Measurements from ENCODE around the gene DACT2. TPM values are rescaled to one million over a fixed set of nuclear protein-coding genes. Genes with fewer than 3 reads are reported as not detected.

The DACT2 gene
- total RNA-seq, 1 donor: not detected

GRCh38 chr6:168336967-168337366 is 17.4 kb upstream of the DACT2 start:
- TF ChIP-seq CTCF (IDR thresholded peaks at IDR 0.05; ENCODE audit: extremely low read depth, low read depth, low read length): no peak
- DNase-seq (ENCODE audit: insufficient read length, low spot score, missing footprints): no peak
- Histone ChIP-seq H3K27me3 (ENCODE audit: insufficient read depth, low read length) (no peaks in the 10 kb centered on the region), H3K9me3 (ENCODE audit: low read depth, low read length) (no peaks in the 10 kb centered on the region), H2AFZ (ENCODE audit: low read length) (no peak overlapping the region), H3K4me1 (ENCODE audit: insufficient read depth, low read length) (no peaks in the 10 kb centered on the region), H3K79me2 (ENCODE audit: insufficient read depth, low read length) (no peaks in the 10 kb centered on the region), H3K27ac (ENCODE audit: low read depth, low read length) (no peak overlapping the region), H3K36me3 (ENCODE audit: insufficient read depth, low read length) (no peaks in the 10 kb centered on the region), H4K20me1 (ENCODE audit: insufficient read depth, low read length) (no peaks in the 10 kb centered on the region), H3K4me3 (ENCODE audit: insufficient read depth, low read length) (no peak overlapping the region), H3K4me2 (ENCODE audit: insufficient read depth, low read length) (no peak overlapping the region)

- Histone ChIP-seq H3K4me1 (ENCODE audit: insufficient read depth, low read length) (no peaks in the 10 kb centered on the region), H4K20me1 (ENCODE audit: insufficient read depth, low read length) (no peaks in the 10 kb centered on the region), H3K27ac (ENCODE audit: low read depth, low read length) (no peak overlapping the region), H3K27me3 (ENCODE audit: insufficient read depth, low read length) (no peaks in the 10 kb centered on the region), H3K4me3 (ENCODE audit: insufficient read depth, low read length) (no peak overlapping the region), H3K79me2 (ENCODE audit: insufficient read depth, low read length) (no peaks in the 10 kb centered on the region), H3K4me2 (ENCODE audit: insufficient read depth, low read length) (no peak overlapping the region), H3K36me3 (ENCODE audit: insufficient read depth, low read length) (no peaks in the 10 kb centered on the region), H2AFZ (ENCODE audit: low read length) (no peak overlapping the region), H3K9me3 (ENCODE audit: low read depth, low read length) (no peaks in the 10 kb centered on the region)
- no peak for DNase-seq (ENCODE audit: insufficient read length, low spot score, missing footprints)
- TF ChIP-seq CTCF (IDR thresholded peaks at IDR 0.05; ENCODE audit: extremely low read depth, low read depth, low read length): no peak
These were observed 14.4 kb upstream of the DACT2 start for GRCh38 chr6:168333989-168334388.

GRCh38 chr6:168333491-168333890 is 13.9 kb upstream of the DACT2 start:
- no peak overlapping the region for H3K27ac ChIP-seq (ENCODE audit: low read depth, low read length)
- no peaks in the 10 kb centered on the region for H3K9me3 ChIP-seq (ENCODE audit: low read depth, low read length)
- DNase-seq (ENCODE audit: insufficient read length, low spot score, missing footprints): no peak
- no peak overlapping the region for H2AFZ ChIP-seq (ENCODE audit: low read length)
- no peak overlapping the region for H3K4me2 ChIP-seq (ENCODE audit: insufficient read depth, low read length)
- no peaks in the 10 kb centered on the region for H3K79me2 ChIP-seq (ENCODE audit: insufficient read depth, low read length)
- no peak for TF ChIP-seq CTCF (IDR thresholded peaks at IDR 0.05; ENCODE audit: extremely low read depth, low read depth, low read length)
- no peaks in the 10 kb centered on the region for H3K27me3 ChIP-seq (ENCODE audit: insufficient read depth, low read length)
- H3K4me1 ChIP-seq (ENCODE audit: insufficient read depth, low read length): no peaks in the 10 kb centered on the region
- H3K4me3 ChIP-seq (ENCODE audit: insufficient read depth, low read length): no peak overlapping the region
- H4K20me1 ChIP-seq (ENCODE audit: insufficient read depth, low read length): no peaks in the 10 kb centered on the region
- no peaks in the 10 kb centered on the region for H3K36me3 ChIP-seq (ENCODE audit: insufficient read depth, low read length)

DNA sequence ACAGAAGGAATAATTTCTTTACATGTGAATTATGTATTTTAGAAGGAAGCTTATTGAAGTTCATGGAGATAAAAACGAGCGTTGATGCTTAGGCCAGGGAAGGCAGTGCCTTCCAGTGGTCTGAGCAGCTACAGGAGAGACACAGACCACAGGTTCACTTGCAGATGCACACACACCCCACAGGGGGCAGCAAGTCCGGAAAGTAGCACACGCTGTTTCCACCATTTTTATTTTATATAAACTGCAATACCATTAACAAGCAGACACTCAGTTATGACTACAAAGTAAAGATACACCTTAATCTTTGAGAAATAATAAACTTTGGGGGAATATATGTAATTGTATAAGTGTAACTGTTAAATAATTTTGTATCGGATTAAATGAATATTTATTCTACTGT is 13.5 kb upstream of the DACT2 start:
- no peak overlapping the region for H3K27ac ChIP-seq (ENCODE audit: low read depth, low read length)
- no peaks in the 10 kb centered on the region for H3K27me3 ChIP-seq (ENCODE audit: insufficient read depth, low read length)
- DNase-seq (ENCODE audit: insufficient read length, low spot score, missing footprints): no peak
- H2AFZ ChIP-seq (ENCODE audit: low read length): no peak overlapping the region
- H3K9me3 ChIP-seq (ENCODE audit: low read depth, low read length): no peaks in the 10 kb centered on the region
- H4K20me1 ChIP-seq (ENCODE audit: insufficient read depth, low read length): no peaks in the 10 kb centered on the region
- no peaks in the 10 kb centered on the region for H3K79me2 ChIP-seq (ENCODE audit: insufficient read depth, low read length)
- no peaks in the 10 kb centered on the region for H3K4me1 ChIP-seq (ENCODE audit: insufficient read depth, low read length)
- no peak overlapping the region for H3K4me3 ChIP-seq (ENCODE audit: insufficient read depth, low read length)
- TF ChIP-seq CTCF (IDR thresholded peaks at IDR 0.05; ENCODE audit: extremely low read depth, low read depth, low read length): peak; percentile 14
- H3K36me3 ChIP-seq (ENCODE audit: insufficient read depth, low read length): no peaks in the 10 kb centered on the region
- H3K4me2 ChIP-seq (ENCODE audit: insufficient read depth, low read length): no peak overlapping the region

All from osteoblast (primary cell).